Activated CD8-positive, alpha-beta memory T cell treated with anti-CD3 and anti-CD28 coated beads, Interleukin-2, amount 10 ng/mL, durations not matched to agents 7 days and 5 days (primary cell): ENCODE data around the gene BSX. TPM values are rescaled to one million over a fixed set of nuclear protein-coding genes. Genes with fewer than 3 reads are reported as not detected.
A peak's percentile ranks its signal among the peaks of the same experiment; 100 is the strongest.

Experiments used
- ATAC-seq: fragments of 150-1000 bp; cut with Tn5 transposase; one replicate; pipeline ENCODE4 v1.10.0; 2021; ENCODE audit warnings: moderate library complexity
- CTCF ChIA-PET: fragments of 350-600 bp; sonication (Branson Sonifier 250); formaldehyde crosslinking; loops from one replicate; lab custom pipeline; 2021; ENCODE audit warnings: antibody characterized with exemption; lab: Charles Lee
- DNase-seq: peaks from one replicate; pipeline ENCODE4 v3.0.0-alpha.2; 2020
- H3K27ac Mint-ChIP-seq: one replicate; pipeline ENCODE4 v1.8.0; 2021; ENCODE audit warnings: mild to moderate bottlenecking, mixed read lengths
- H3K27me3 Mint-ChIP-seq: one replicate; pipeline ENCODE4 v1.8.0; 2021; ENCODE audit warnings: mixed read lengths
- H3K36me3 Mint-ChIP-seq: one replicate; pipeline ENCODE4 v1.8.0; 2021; ENCODE audit warnings: mild to moderate bottlenecking, mixed read lengths
- H3K4me1 Mint-ChIP-seq: one replicate; pipeline ENCODE4 v1.8.0; 2021; ENCODE audit warnings: mixed read lengths
- H3K4me3 Mint-ChIP-seq: one replicate; pipeline ENCODE4 v1.8.0; 2021; ENCODE audit warnings: mild to moderate bottlenecking, moderate library complexity, mixed read lengths
- H3K9me3 Mint-ChIP-seq: one replicate; pipeline ENCODE4 v1.8.0; 2022; ENCODE audit warnings: low read depth, mixed read lengths
- total RNA-seq, 2 experiments: library from RNA; stranded (reverse); gene quantifications; one replicate each; pipeline ENCODE4 v1.2.3, GENCODE V29; 2021

Gene BSX
- total RNA-seq, 2 experiments from 2014 or later: not detected

GRCh38 chr11:122979815-122980595 is 1.6 kb downstream of the BSX start:
- H3K36me3 Mint-ChIP-seq: peaks cover 4% of the 10 kb centered on the region

GRCh38 chr11:122979103-122979814 is 2.4 kb downstream of the BSX start:
- Mint-ChIP-seq H3K27me3 (peaks cover 95% of the 10 kb centered on the region), H3K4me3 (no peak overlapping the region), H3K9me3 (peaks cover 2% of the 10 kb centered on the region), H3K36me3 (peaks cover 4% of the 10 kb centered on the region), H3K4me1 (peaks cover 40% of the 10 kb centered on the region), H3K27ac (peak overlapping the region; percentile 24)
- no peak for ATAC-seq
- CTCF ChIA-PET: interaction anchor here (0.6 kb wide), 1 partner anchor 11 kb away, joined by 3 read pairs; no protein-coding TSS in a partner anchor
- DNase-seq: no peak

More at GRCh38 chr11:122979815-122980595, 1.6 kb downstream of the BSX start:
- Mint-ChIP-seq H3K27ac (peak overlapping the region; percentile 24), H3K9me3 (peaks cover 2% of the 10 kb centered on the region), H3K4me1 (peaks cover 43% of the 10 kb centered on the region), H3K4me3 (no peak overlapping the region), H3K27me3 (peaks cover 95% of the 10 kb centered on the region)
- ATAC-seq (no peak), DNase-seq (no peak)
- CTCF ChIA-PET: interaction anchor here (0.5 to 0.6 kb wide), 2 partner anchors 10 to 1647 kb away, joined by 3 read pairs; no protein-coding TSS in a partner anchor

- peak overlapping the region; percentile 20 for H3K27ac Mint-ChIP-seq
- DNase-seq: no peak
- H3K27me3 Mint-ChIP-seq: peaks cover 96% of the 10 kb centered on the region
- CTCF ChIA-PET: interaction anchor here (1.6 kb wide), 1 partner anchor 44 kb away, joined by 3 read pairs; no protein-coding TSS in a partner anchor
- peaks cover 2% of the 10 kb centered on the region for H3K9me3 Mint-ChIP-seq
- H3K36me3 Mint-ChIP-seq: peaks cover 4% of the 10 kb centered on the region
- H3K4me3 Mint-ChIP-seq: peak overlapping the region; percentile 20
- ATAC-seq: no peak
- peaks cover 34% of the 10 kb centered on the region for H3K4me1 Mint-ChIP-seq
These were observed 3.4 kb downstream of the BSX start for GRCh38 chr11:122978299-122978620.

GRCh38 chr11:122977470-122978298 is 4.0 kb downstream of the BSX start:
- ATAC-seq (no peak), DNase-seq (no peak)
- H3K27ac Mint-ChIP-seq: peak overlapping the region; percentile 20
- CTCF ChIA-PET: interaction anchor here (1.6 kb wide), 1 partner anchor 45 kb away, joined by 3 read pairs; no protein-coding TSS in a partner anchor
- peaks cover 95% of the 10 kb centered on the region for H3K27me3 Mint-ChIP-seq
- peaks cover 4% of the 10 kb centered on the region for H3K36me3 Mint-ChIP-seq
- peaks cover 34% of the 10 kb centered on the region for H3K4me1 Mint-ChIP-seq
- peaks cover 2% of the 10 kb centered on the region for H3K9me3 Mint-ChIP-seq
- peak overlapping the region; percentile 20 for H3K4me3 Mint-ChIP-seq

- Mint-ChIP-seq H3K4me1 (peaks cover 34% of the 10 kb centered on the region), H3K4me3 (no peak overlapping the region), H3K27ac (peak overlapping the region; percentile 70), H3K36me3 (peaks cover 4% of the 10 kb centered on the region), H3K9me3 (peaks cover 2% of the 10 kb centered on the region), H3K27me3 (peaks cover 93% of the 10 kb centered on the region)
- CTCF ChIA-PET: interaction anchor here (1.6 kb wide), 1 partner anchor 46 kb away, joined by 3 read pairs; no protein-coding TSS in a partner anchor
- no peak for DNase-seq
- no peak for ATAC-seq
These were observed 4.7 kb downstream of the BSX start for GRCh38 chr11:122976734-122977469.

- peaks cover 87% of the 10 kb centered on the region for H3K27me3 Mint-ChIP-seq
- peak overlapping the region; percentile 70 for H3K27ac Mint-ChIP-seq
- CTCF ChIA-PET: interaction anchor here (0.7 kb wide), 1 partner anchor 82 kb away, joined by 3 read pairs; no protein-coding TSS in a partner anchor
- no peak for DNase-seq
- H3K4me1 Mint-ChIP-seq: peaks cover 29% of the 10 kb centered on the region
- peaks cover 2% of the 10 kb centered on the region for H3K9me3 Mint-ChIP-seq
- H3K36me3 Mint-ChIP-seq: peaks cover 4% of the 10 kb centered on the region
- no peak for ATAC-seq
- no peak overlapping the region for H3K4me3 Mint-ChIP-seq
These were observed 5.4 kb downstream of the BSX start for GRCh38 chr11:122976061-122976733.

GRCh38 chr11:122963961-122964360 is 17.7 kb downstream of the BSX start:
- DNase-seq (no peak), ATAC-seq (no peak)
- H3K9me3 Mint-ChIP-seq: no peaks in the 10 kb centered on the region
- H3K4me3 Mint-ChIP-seq: no peak overlapping the region
- CTCF ChIA-PET: no interaction called here
- H3K27ac Mint-ChIP-seq: no peak overlapping the region
- peaks cover 42% of the 10 kb centered on the region for H3K27me3 Mint-ChIP-seq
- no peaks in the 10 kb centered on the region for H3K36me3 Mint-ChIP-seq
- no peaks in the 10 kb centered on the region for H3K4me1 Mint-ChIP-seq

GRCh38 chr11:122954455-122954854 is 27.2 kb downstream of the BSX start:
- Mint-ChIP-seq H3K27ac (no peak overlapping the region), H3K9me3 (no peaks in the 10 kb centered on the region), H3K27me3 (no peaks in the 10 kb centered on the region), H3K4me3 (no peak overlapping the region), H3K4me1 (peaks cover 3% of the 10 kb centered on the region), H3K36me3 (no peaks in the 10 kb centered on the region)
- ATAC-seq (no peak), DNase-seq (no peak)
- CTCF ChIA-PET: no interaction called here

GRCh38 chr11:122951211-122951610 is 30.4 kb downstream of the BSX start:
- CTCF ChIA-PET: interaction anchor here (1.2 to 2.2 kb wide), 2 partner anchors 13 to 72 kb away, joined by 3 to 6 read pairs; no protein-coding TSS in a partner anchor
- Mint-ChIP-seq H3K27ac (no peak overlapping the region), H3K4me1 (peaks cover 8% of the 10 kb centered on the region), H3K9me3 (no peaks in the 10 kb centered on the region), H3K36me3 (peaks cover 2% of the 10 kb centered on the region), H3K4me3 (no peak overlapping the region), H3K27me3 (no peaks in the 10 kb centered on the region)
- ATAC-seq: no peak
- no peak for DNase-seq

- Mint-ChIP-seq H3K9me3 (no peaks in the 10 kb centered on the region), H3K4me1 (no peaks in the 10 kb centered on the region), H3K27ac (no peak overlapping the region), H3K36me3 (peaks cover 2% of the 10 kb centered on the region), H3K4me3 (no peak overlapping the region), H3K27me3 (no peaks in the 10 kb centered on the region)
- CTCF ChIA-PET: interaction anchor here (1.2 to 1.4 kb wide), 2 partner anchors 11 to 82 kb away, joined by 3 to 6 read pairs; no protein-coding TSS in a partner anchor
- peak; percentile 51 for ATAC-seq
- no peak for DNase-seq
These were observed 43.1 kb downstream of the BSX start for GRCh38 chr11:122938557-122938956.

- ATAC-seq (no peak), DNase-seq (no peak)
- Mint-ChIP-seq H3K27me3 (no peaks in the 10 kb centered on the region), H3K4me3 (no peak overlapping the region), H3K4me1 (no peaks in the 10 kb centered on the region), H3K27ac (no peak overlapping the region), H3K9me3 (no peaks in the 10 kb centered on the region), H3K36me3 (peaks cover 2% of the 10 kb centered on the region)
- CTCF ChIA-PET: interaction anchor here (1.2 to 1.4 kb wide), 2 partner anchors 12 to 83 kb away, joined by 3 to 6 read pairs; no protein-coding TSS in a partner anchor
These were observed 43.7 kb downstream of the BSX start for GRCh38 chr11:122937983-122938382.

- CTCF ChIA-PET: interaction anchor here (1.0 to 1.3 kb wide), 3 partner anchors 9 to 121 kb away, joined by 3 read pairs; no protein-coding TSS in a partner anchor
- Mint-ChIP-seq H3K36me3 (no peaks in the 10 kb centered on the region), H3K27me3 (no peaks in the 10 kb centered on the region), H3K9me3 (no peaks in the 10 kb centered on the region), H3K27ac (no peak overlapping the region), H3K4me1 (peaks cover 5% of the 10 kb centered on the region), H3K4me3 (no peak overlapping the region)
- ATAC-seq (no peak), DNase-seq (no peak)
These were observed 48.2 kb downstream of the BSX start for GRCh38 chr11:122933416-122933815.
